ENCODE results near the gene OSCP1. TPM values are rescaled to one million over a fixed set of nuclear protein-coding genes. Genes with fewer than 3 reads are reported as not detected.

Gene OSCP1
- total RNA-seq, 2 donors from 2014 or later, result 11.5 to 16.9 TPM

- H3K27ac ChIP-seq, result no peak overlapping the region
- no peaks in the 10 kb centered on the region for H3K4me1 ChIP-seq (ENCODE audit: control insufficient read depth in 1 of 2, low read depth in 2 of 2)
- DNase-seq (ENCODE audit: low spot score) (no peak), ATAC-seq (ENCODE audit: insufficient number of reproducible peaks, low FRiP score, low read depth) (no peak)
- H3K36me3 ChIP-seq, result peaks cover 13% of the 10 kb centered on the region
- no peaks in the 10 kb centered on the region for H3K27me3 ChIP-seq (replicated peaks; ENCODE audit: insufficient read depth)
- no peak for TF ChIP-seq CTCF (IDR thresholded peaks at IDR 0.05)
- H3K9me3 ChIP-seq, result no peaks in the 10 kb centered on the region
- H3K4me3 ChIP-seq, result no peak overlapping the region
These were observed 31.1 kb downstream of the OSCP1 start for GRCh38 chr1:36419140-36419539.

- no peak overlapping the region for H3K27ac ChIP-seq
- DNase-seq (ENCODE audit: low spot score) (no peak), ATAC-seq (ENCODE audit: insufficient number of reproducible peaks, low FRiP score, low read depth) (no peak)
- H3K9me3 ChIP-seq, result no peaks in the 10 kb centered on the region
- H3K4me1 ChIP-seq (ENCODE audit: control insufficient read depth in 1 of 2, low read depth in 2 of 2), result no peaks in the 10 kb centered on the region
- TF ChIP-seq CTCF (IDR thresholded peaks at IDR 0.05), result no peak
- H3K36me3 ChIP-seq, result peaks cover 6% of the 10 kb centered on the region
- no peaks in the 10 kb centered on the region for H3K27me3 ChIP-seq (replicated peaks; ENCODE audit: insufficient read depth)
- no peak overlapping the region for H3K4me3 ChIP-seq
These were observed 32.3 kb downstream of the OSCP1 start for GRCh38 chr1:36417931-36418330.

- ATAC-seq (ENCODE audit: insufficient number of reproducible peaks, low FRiP score, low read depth) (no peak), DNase-seq (ENCODE audit: low spot score) (no peak)
- H3K27ac ChIP-seq, result no peak overlapping the region
- H3K27me3 ChIP-seq (replicated peaks; ENCODE audit: insufficient read depth), result no peaks in the 10 kb centered on the region
- no peaks in the 10 kb centered on the region for H3K4me1 ChIP-seq (ENCODE audit: control insufficient read depth in 1 of 2, low read depth in 2 of 2)
- H3K9me3 ChIP-seq, result no peaks in the 10 kb centered on the region
- TF ChIP-seq CTCF (IDR thresholded peaks at IDR 0.05), result no peak
- no peaks in the 10 kb centered on the region for H3K36me3 ChIP-seq
- no peak overlapping the region for H3K4me3 ChIP-seq
These were observed 34.5 kb downstream of the OSCP1 start for GRCh38 chr1:36415661-36416326.

- DNase-seq (ENCODE audit: low spot score), result no peak
- Histone ChIP-seq H3K36me3 (no peaks in the 10 kb centered on the region), H3K4me1 (ENCODE audit: control insufficient read depth in 1 of 2, low read depth in 2 of 2) (no peaks in the 10 kb centered on the region), H3K9me3 (no peaks in the 10 kb centered on the region), H3K4me3 (no peak overlapping the region), H3K27ac (no peak overlapping the region), H3K27me3 (replicated peaks; ENCODE audit: insufficient read depth) (no peaks in the 10 kb centered on the region)
- no peak for TF ChIP-seq CTCF (IDR thresholded peaks at IDR 0.05)
- ATAC-seq (ENCODE audit: insufficient number of reproducible peaks, low FRiP score, low read depth), result no peak
These were observed 35.9 kb downstream of the OSCP1 start for GRCh38 chr1:36414384-36414783.

- Histone ChIP-seq H3K9me3 (no peaks in the 10 kb centered on the region), H3K4me1 (ENCODE audit: control insufficient read depth in 1 of 2, low read depth in 2 of 2) (no peaks in the 10 kb centered on the region), H3K27me3 (replicated peaks; ENCODE audit: insufficient read depth) (no peaks in the 10 kb centered on the region), H3K36me3 (no peaks in the 10 kb centered on the region), H3K4me3 (no peak overlapping the region), H3K27ac (no peak overlapping the region)
- TF ChIP-seq CTCF (IDR thresholded peaks at IDR 0.05), result no peak
- ATAC-seq (ENCODE audit: insufficient number of reproducible peaks, low FRiP score, low read depth), result no peak
- no peak for DNase-seq (ENCODE audit: low spot score)
These were observed 38.3 kb downstream of the OSCP1 start for GRCh38 chr1:36411674-36412648.

Data from thoracic aorta (tissue), 2 donors.